Kidney epithelial cell (primary cell): ENCODE data around the gene PHTF1. TPM values are rescaled to one million over a fixed set of nuclear protein-coding genes. Genes with fewer than 3 reads are reported as not detected.

Experiments used
- DNase-seq: peaks from one replicate; pipeline ENCODE4 v3.0.0-alpha.2; 2010; ENCODE audit warnings: low read depth
- H3K27me3 ChIP-seq: 2 replicates; pipeline ENCODE4 v1.6.0; 2011; ENCODE audit warnings: low read length; ENCODE audit not compliant: control insufficient read depth, insufficient read depth
- H3K36me3 ChIP-seq: 2 replicates; pipeline ENCODE4 v1.5.1; 2011; ENCODE audit warnings: low read length; ENCODE audit not compliant: control insufficient read depth, insufficient read depth
- H3K4me3 ChIP-seq: 2 replicates; pipeline ENCODE4 v1.5.1; 2011; ENCODE audit warnings: low read depth, mild to moderate bottlenecking, control low read depth, low read length
- total RNA-seq: library from RNA; depleted of rRNA; stranded (reverse); fragments of >200 nt; gene quantifications from 2 replicates; pipeline ENCODE4 v1.2.3, GENCODE V29; 2015
- TF ChIP-seq, protein P1 (sequence below): IDR thresholded peaks from 2 replicates; pipeline ENCODE4 v1.5.1; 2011; ENCODE audit warnings: mild to moderate bottlenecking, moderate library complexity, low read length, control low read depth, inconsistent platforms; ENCODE audit not compliant: insufficient read depth, poor library complexity, severe bottlenecking

Gene PHTF1
- total RNA-seq, 1 donor from 2014 or later, result 22.5 TPM

DNA sequence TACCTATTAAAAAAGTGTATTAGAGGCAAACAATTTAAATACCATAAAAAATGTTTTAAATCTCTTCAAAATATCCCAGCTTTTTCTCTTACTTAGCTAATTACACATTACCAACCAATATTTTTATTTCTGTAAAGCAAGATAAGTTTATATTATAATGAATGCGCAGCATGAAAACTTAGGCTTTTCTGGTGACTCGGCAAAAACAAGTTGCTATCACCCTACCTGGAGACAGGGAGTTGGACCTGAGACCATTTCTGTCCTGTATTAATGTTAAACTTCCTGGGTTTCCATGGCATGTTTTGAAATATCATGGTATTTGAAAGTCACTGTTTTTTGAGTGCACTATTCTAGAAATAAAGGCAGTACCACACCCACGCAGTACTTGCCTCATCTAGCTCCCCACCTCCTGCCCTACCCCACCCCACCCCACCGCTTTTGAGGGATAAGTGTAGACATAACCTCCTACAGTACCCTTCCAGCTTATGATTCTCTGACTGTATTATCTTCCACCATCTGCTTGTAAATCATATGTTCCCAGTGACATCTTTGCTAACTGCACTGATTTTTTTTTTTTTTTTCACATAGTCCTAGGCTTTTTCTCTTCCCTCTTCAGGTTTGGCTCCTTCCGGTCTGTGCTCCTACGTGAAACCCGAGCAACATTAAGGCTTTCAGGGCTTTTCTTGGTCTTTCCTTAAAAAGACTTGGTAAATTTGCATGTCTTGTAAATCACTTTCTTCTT lies 77.5 kb downstream of the PHTF1 start:
- Histone ChIP-seq H3K36me3 (no peaks in the 10 kb centered on the region), H3K27me3 (no peaks in the 10 kb centered on the region), H3K4me3 (no peak overlapping the region)
- DNase-seq, result no peak
- TF ChIP-seq, protein P1, sequence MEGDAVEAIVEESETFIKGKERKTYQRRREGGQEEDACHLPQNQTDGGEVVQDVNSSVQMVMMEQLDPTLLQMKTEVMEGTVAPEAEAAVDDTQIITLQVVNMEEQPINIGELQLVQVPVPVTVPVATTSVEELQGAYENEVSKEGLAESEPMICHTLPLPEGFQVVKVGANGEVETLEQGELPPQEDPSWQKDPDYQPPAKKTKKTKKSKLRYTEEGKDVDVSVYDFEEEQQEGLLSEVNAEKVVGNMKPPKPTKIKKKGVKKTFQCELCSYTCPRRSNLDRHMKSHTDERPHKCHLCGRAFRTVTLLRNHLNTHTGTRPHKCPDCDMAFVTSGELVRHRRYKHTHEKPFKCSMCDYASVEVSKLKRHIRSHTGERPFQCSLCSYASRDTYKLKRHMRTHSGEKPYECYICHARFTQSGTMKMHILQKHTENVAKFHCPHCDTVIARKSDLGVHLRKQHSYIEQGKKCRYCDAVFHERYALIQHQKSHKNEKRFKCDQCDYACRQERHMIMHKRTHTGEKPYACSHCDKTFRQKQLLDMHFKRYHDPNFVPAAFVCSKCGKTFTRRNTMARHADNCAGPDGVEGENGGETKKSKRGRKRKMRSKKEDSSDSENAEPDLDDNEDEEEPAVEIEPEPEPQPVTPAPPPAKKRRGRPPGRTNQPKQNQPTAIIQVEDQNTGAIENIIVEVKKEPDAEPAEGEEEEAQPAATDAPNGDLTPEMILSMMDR, result no peak

DNA sequence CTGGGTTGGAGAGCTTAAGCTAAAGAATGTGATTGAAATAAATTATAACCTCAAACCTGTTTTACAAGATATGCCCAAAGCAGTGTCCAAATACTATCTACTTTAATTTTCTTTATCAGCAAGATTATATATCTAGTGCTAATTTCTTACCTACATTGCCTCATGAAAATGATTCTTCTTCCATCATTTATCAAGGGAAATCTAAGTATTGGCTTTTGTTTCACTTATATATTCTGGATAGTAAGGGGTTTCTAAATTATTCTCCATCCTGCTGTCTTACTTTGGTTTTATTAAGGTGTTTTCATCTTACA lies 81.2 kb downstream of the PHTF1 start:
- H3K27me3 ChIP-seq, result no peaks in the 10 kb centered on the region
- TF ChIP-seq, protein P1, result no peak
- DNase-seq, result no peak

DNA sequence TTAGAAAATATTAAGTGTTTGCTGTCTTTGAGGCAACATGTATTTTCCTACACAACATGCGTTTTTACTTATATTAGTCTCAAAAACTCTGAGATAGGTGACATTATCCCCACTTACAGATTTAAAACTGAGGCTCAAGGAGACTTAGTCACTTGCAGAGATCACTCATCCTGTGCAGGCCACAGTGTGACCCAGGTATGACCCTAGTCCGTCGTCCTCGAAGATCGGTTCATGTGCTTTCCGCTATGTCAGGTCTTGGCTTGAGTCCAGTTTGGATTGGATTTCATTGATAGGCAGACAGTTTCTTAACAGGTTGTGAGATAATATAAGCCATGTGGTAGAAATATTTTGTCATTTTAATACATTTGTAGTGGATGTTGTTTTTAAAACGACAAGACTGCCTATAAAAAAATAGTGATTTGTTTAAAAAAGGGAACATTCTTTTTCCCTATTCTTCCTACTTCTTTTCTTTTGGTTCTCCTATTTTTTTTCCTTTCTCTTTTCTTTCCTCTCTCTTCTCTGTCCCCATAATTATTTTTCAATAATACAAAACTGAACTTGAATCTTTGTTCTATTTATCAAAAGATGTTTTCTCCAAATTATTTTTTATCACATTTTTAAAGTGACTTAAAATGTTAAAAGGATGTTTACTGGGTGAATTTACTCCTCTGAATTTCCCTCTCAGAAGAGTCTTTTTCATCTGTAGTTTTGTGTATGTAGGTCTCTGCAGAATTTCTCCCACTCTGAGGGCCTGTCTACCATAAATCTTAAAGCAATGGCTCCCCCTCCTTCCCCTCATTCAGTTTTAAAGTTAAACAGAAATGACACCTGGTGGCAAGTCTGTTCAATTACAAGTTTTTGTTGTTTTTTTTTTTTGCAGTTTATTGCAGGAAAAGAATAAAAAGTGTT lies 81.8 kb downstream of the PHTF1 start:
- TF ChIP-seq, protein P1, result peak; percentile 32
- no peaks in the 10 kb centered on the region for H3K36me3 ChIP-seq
- H3K27me3 ChIP-seq, result no peaks in the 10 kb centered on the region
- H3K4me3 ChIP-seq, result no peak overlapping the region
- DNase-seq, result no peak

More for the DNA sequence above, 81.2 kb downstream of the PHTF1 start:
- Histone ChIP-seq H3K4me3 (no peak overlapping the region), H3K36me3 (no peaks in the 10 kb centered on the region)

DNA sequence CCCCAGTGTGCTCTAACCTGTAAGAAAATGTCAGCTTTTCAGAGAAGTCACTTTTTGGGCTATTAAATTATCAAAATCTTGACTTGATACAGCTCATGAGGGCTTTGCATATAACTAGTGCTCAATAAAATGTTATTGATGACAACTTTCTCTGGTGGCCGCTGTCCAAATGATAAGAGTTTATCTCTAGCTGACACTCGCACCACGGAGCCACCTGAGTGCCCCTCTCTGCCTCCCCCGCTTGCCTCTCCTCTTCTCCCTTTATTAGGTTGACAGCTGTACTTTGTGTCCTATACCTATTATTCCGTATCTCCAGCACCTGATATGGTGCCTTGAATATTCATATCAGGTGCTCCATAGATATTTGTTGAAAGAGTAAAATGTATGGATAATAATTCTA lies 82.8 kb downstream of the PHTF1 start:
- no peak for DNase-seq
- H3K27me3 ChIP-seq, result no peaks in the 10 kb centered on the region
- TF ChIP-seq, protein P1, result no peak
- H3K4me3 ChIP-seq, result no peak overlapping the region
- H3K36me3 ChIP-seq, result no peaks in the 10 kb centered on the region

DNA sequence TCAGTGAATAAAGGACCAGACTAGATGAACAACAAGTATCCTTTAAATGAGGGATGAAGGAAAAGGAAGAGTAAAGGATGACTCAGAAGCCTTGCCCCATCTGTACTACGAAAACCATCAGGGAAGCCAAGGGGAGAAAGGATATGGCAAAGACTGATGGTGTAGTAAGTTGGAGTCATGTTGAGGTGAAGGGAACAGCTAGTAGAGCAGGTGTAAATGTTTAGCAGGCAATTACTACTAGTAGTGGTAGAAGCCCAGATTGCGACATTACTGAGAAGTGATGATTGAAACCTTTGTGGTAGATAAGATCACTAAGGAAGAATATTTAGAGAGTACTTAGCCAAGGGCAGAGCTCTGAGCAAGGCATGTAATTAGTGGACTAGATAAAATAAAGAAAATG lies 84.0 kb downstream of the PHTF1 start:
- DNase-seq, result no peak
- H3K4me3 ChIP-seq, result no peak overlapping the region
- TF ChIP-seq, protein P1, result no peak
- no peaks in the 10 kb centered on the region for H3K27me3 ChIP-seq
- H3K36me3 ChIP-seq, result no peaks in the 10 kb centered on the region
